HCT116 (cell line): ENCODE data around the gene PREP.

Experiments
- ATF3 ChIP-seq: IDR thresholded peaks from 2 replicates; pipeline ENCODE4 v1.6.1; 2012
- CBX3 ChIP-seq: IDR thresholded peaks from 2 replicates; pipeline ENCODE4 v1.6.1; 2012; ENCODE audit warnings: low read depth
- CTCF ChIP-seq, 3 experiments: fragments of 200-600 bp in 1 of 3; sonication (generic) in 1 of 3; IDR thresholded peaks in 2 of 3; conservative IDR thresholded peaks in 1 of 3; 2 replicates each; pipeline ENCODE4 v1.5.1; 2012 to 2017; ENCODE audit warnings: low read depth in 2 of 3, low read length in 2 of 3, antibody characterized with exemption in 1 of 3, borderline replicate concordance in 1 of 3, control low read depth in 1 of 3, mild to moderate bottlenecking in 1 of 3, mixed read lengths in 1 of 3, mixed run types in 1 of 3, moderate library complexity in 1 of 3; ENCODE audit not compliant: insufficient read depth in 1 of 3
- EZH2 ChIP-seq: fragments of 200-600 bp; sonication (generic); IDR thresholded peaks from 2 replicates; pipeline ENCODE4 v1.6.1; 2017; ENCODE audit warnings: antibody characterized with exemption, mixed run types
- EZH2phosphoT487 ChIP-seq: fragments of 200-600 bp; IDR thresholded peaks from 2 replicates; pipeline ENCODE4 v1.6.1; 2018; ENCODE audit warnings: antibody characterized with exemption, borderline replicate concordance
- POLR2A ChIP-seq: IDR thresholded peaks from 2 replicates; pipeline ENCODE4 v1.7.0; 2011; ENCODE audit warnings: borderline replicate concordance; ENCODE audit not compliant: insufficient read depth, insufficient read length; ENCODE audit errors: extremely low read depth
- POLR2AphosphoS5 ChIP-seq: IDR thresholded peaks from 2 replicates; pipeline ENCODE4 v1.6.1; 2011; ENCODE audit warnings: mild to moderate bottlenecking, low read depth, low read length, moderate library complexity
- RAD21 ChIP-seq: IDR thresholded peaks from 2 replicates; pipeline ENCODE4 v1.6.1; 2012; ENCODE audit warnings: low read depth, mild to moderate bottlenecking
- ZBTB33 ChIP-seq: IDR thresholded peaks from 2 replicates; pipeline ENCODE4 v1.6.1; 2011; ENCODE audit warnings: mild to moderate bottlenecking, low read length, moderate library complexity; ENCODE audit not compliant: insufficient replicate concordance; ENCODE audit errors: extremely low read depth

- TF ChIP-seq CTCF (IDR thresholded peaks at IDR 0.05 in 2 of 3, conservative IDR thresholded peaks at IDR 0.05 in 1 of 3; ENCODE audit: borderline replicate concordance in 1 of 3, insufficient read depth in 1 of 3, low read depth in 2 of 3, low read length in 2 of 3) (no peak), ZBTB33 (no peak), ATF3 (no peak), EZH2phosphoT487 (no peak), POLR2A (no peak), EZH2 (no peak), CBX3 (no peak), RAD21 (no peak), POLR2AphosphoS5 (no peak)
These were observed 1.4 kb downstream of the PREP start for GRCh38 chr6:105401247-105402089.
